K562 (cell line): Measurements from ENCODE around the gene PITPNM3.

Source experiments
- PTBP1 ChIP-seq: fragments of 200-400 bp; formaldehyde crosslinking; IDR thresholded peaks from 2 replicates; pipeline ENCODE4 v1.6.1; 2017; ENCODE audit warnings: low read depth, low read length
- TF ChIP-seq, protein P1 (sequence below): IDR thresholded peaks from 2 replicates; pipeline ENCODE4 v1.6.1; 2016; ENCODE audit warnings: missing genetic modification characterization, missing compliant biosample characterization

DNA sequence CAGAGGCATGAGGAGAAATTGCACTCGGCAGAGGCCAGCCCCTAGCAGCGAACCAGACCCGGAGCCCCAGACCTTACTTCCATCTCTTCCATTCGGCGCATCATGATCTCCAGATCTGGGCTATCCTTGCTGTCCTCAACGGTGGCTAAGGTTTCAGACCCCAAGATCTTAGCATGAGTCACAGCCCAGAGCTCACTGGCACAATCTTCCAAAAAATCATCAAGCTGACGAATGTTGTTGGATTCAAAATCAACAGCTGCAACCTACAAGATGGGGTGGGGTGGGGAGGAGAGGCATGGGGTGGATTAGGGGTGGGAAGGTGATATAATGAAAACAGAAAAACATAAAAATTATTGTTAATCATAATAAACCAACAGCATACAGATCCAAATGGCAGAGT lies 39.7 kb upstream of the PITPNM3 start:
- no peak for TF ChIP-seq PTBP1
- TF ChIP-seq, protein P1, sequence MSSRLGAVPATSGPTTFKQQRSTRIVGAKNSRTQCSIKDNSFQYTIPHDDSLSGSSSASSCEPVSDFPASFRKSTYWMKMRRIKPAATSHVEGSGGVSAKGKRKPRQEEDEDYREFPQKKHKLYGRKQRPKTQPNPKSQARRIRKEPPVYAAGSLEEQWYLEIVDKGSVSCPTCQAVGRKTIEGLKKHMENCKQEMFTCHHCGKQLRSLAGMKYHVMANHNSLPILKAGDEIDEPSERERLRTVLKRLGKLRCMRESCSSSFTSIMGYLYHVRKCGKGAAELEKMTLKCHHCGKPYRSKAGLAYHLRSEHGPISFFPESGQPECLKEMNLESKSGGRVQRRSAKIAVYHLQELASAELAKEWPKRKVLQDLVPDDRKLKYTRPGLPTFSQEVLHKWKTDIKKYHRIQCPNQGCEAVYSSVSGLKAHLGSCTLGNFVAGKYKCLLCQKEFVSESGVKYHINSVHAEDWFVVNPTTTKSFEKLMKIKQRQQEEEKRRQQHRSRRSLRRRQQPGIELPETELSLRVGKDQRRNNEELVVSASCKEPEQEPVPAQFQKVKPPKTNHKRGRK: no peak
